Activated naive CD4-positive, alpha-beta T cell (primary cell): ENCODE measurements around the gene RMI1.

ENCODE experiments used
- DNase-seq, 4 experiments: peaks; one replicate each; lab custom pipeline; 2025; lab: John Stamatoyannopoulos, UW

RMI1 gene

GRCh38 chr9:83969602-83970001 is 11.0 kb upstream of the RMI1 start:
- no peak for DNase-seq

GRCh38 chr9:83971485-83971884 is 9.1 kb upstream of the RMI1 start:
- DNase-seq: no peak

- DNase-seq: no peak
Measured at GRCh38 chr9:83972286-83972685, 8.3 kb upstream of the RMI1 start.

GRCh38 chr9:83975300-83975699 is 5.3 kb upstream of the RMI1 start:
- DNase-seq: no peak

DNA sequence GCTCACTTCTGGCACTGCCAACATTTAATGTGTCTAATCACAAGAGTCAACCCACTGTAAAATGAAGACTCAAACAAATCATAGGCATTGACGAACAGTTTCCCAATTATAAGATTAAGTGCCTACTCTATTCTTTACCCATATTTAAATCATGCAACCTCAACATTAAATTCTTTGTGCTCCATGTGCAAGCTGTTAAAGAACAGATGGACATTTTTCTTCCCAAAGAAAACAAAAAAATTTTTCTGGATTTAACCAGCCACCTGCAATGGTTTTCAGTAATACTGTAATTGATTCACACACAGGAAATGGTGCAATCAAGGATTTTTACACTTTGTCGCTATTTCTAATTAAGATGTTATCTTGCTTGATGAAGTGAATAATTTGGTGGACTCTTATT is 4.2 kb upstream of the RMI1 start:
- no peak for DNase-seq

GRCh38 chr9:83977196-83977595 is 3.4 kb upstream of the RMI1 start:
- DNase-seq: no peak

DNA sequence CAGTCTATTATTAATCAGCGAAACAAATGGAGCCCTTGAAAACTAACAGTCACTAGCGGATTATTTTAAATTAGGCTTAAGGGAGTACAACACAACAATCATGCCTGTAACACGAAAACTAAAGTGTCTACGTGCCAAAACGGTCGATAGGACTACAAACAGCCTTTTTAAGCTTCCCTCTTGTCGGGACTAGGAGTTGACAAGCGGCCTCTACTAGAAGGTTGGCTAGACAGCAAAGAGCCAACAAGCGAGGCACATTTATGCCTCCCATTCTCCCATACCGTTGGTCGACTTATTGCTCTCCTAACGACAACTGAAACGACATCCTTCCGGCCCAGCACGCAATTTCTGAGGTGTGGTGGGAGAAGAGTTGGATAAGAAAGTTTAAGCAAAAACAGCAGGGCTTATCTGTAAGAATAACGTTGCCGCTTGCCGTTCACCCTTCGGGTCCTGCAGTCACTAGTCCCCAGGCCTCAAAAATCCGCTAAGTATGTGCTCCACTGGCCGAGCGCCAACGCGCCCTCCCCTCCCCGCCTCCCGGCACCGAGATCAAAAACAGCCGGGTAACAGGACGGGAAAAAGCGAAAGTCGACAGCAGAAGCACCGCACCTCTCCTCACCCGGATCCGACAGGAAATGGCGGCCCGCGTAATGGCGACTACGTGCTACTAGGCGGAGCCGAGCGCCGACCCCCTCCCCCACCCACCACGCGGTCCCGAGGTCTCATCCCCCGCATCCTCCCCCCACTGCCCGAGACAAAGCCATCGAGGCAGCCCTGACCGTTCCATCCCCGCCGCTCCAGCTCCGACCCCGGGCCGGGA is 1.4 kb upstream of the RMI1 start:
- DNase-seq: peak; percentile 72 to 85 (median 80)

GRCh38 chr9:83979812-83980394 is 702 bp upstream of the RMI1 start, which contains the start of gene HNRNPK:
TSS of gene HNRNPK (minus strand) at chr9:83980215. CDS start at chr9:83978252, 1,963 bp downstream.
- DNase-seq: peak; percentile 99 to 100 (median 100)

DNA sequence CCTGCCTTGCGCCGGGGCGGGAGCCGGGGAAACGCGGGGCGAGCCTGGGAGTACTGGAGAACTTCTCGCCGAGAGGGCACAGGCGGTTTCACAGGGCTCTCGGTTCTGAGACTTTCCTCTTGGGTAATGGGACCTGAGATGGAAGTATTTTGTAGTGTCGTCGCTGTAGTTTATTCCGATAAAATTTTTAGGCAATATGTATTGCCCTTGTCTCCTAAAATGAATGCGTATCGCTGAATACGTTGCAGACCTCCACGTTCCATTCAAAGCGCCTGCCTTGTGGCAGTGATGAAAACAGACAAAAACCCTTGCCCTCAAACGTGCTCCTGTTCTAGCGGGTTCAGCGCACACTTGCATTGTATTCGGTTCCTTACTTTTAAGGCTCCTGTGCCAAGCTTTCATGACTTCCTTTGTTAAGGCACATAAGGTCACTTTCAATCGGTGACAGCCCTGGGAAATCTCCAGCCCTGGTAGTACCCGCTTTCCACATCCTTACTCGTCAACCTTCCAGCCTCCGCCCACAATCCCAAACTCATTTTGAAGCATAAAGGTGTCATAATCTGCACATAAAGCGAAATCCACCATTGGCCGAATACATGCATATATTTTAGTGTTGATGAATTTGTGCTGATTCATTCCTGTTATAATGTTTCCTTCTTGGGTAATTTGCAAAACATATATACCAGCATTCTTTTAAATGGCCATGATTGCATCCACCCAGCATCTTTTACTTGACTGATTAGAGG is 694 bp downstream of the RMI1 start:
- DNase-seq: no peak

GRCh38 chr9:83986195-83986594 is 5.6 kb downstream of the RMI1 start:
- DNase-seq: no peak

DNA sequence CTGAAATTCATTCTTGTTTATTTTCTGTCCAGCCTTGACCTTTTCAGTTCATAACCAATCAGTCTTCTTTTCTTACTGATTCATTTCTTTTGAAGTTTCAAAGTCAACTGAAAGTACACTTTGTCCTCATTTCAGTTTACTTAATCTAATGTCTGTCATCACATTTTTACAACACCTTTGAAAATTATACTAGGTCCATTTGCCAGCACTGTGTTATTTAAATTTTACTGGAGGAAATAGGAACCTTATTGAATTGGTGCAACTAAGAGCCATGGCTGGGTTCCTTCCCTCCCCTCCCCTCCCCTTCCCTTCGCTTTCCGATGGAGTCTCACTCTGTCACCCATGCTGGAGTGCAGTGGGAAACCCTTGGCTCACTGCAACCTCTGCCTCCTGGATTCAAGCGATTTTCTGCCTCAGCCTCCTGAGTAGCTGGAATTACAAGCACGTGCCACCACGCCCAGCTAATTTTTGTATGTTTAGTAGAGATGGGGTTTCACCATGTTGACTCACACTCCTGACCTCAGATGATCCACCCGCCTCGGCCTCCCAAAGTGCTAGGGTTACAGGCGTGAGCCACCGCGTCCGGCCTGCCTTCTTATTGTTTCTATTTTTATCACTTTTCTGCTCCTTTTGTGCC is 6.3 kb downstream of the RMI1 start:
- DNase-seq: no peak

- DNase-seq: no peak
Measured at GRCh38 chr9:83987402-83987791, 6.8 kb downstream of the RMI1 start.

GRCh38 chr9:83988411-83988810 is 7.8 kb downstream of the RMI1 start:
- DNase-seq: no peak

DNA sequence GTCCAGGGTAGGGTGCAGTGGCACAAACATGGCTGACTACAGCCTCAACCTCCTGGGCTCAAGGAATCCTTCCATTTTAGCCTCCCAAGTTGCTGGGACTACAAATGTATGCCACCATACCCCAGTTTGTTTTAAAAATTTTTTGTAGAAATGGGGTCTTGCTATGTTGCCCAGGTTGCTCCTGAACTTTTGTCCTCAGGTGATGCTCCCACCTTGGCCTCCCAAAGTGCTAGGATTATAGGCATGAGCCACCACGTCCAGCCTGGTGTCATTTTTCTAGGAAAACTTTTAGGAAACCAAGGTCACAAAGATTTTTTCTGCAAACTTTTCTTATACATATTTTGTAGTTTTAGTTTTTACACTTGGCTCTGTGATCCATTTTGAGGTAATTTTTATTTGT is 10.8 kb downstream of the RMI1 start:
- no peak for DNase-seq

GRCh38 chr9:83992407-83992806 is 11.8 kb downstream of the RMI1 start:
- DNase-seq: no peak

DNA sequence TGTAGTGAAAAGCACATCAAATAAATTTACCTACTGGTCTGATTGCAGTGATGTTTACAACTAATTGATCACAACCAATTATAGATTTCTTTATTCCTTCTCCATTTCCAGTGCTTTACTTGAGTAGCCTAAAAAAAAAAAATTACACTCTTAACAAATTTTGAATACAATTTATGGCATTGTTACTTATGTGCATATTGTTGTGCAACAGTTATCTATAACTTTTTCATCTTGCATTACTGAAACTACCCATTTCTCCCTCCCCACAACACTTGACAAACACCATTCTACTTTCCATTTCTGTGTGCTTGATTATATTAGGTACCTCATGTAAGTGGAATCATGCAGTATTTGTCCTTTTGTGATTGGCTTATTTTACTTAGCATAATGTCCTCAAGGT is 12.3 kb downstream of the RMI1 start:
- no peak for DNase-seq

GRCh38 chr9:83996126-83996525 is 15.5 kb downstream of the RMI1 start:
- no peak for DNase-seq

- no peak for DNase-seq
Measured at GRCh38 chr9:83999141-83999918, 18.7 kb downstream of the RMI1 start.

- DNase-seq: no peak
Measured at GRCh38 chr9:84000186-84000585, 19.6 kb downstream of the RMI1 start.

DNA sequence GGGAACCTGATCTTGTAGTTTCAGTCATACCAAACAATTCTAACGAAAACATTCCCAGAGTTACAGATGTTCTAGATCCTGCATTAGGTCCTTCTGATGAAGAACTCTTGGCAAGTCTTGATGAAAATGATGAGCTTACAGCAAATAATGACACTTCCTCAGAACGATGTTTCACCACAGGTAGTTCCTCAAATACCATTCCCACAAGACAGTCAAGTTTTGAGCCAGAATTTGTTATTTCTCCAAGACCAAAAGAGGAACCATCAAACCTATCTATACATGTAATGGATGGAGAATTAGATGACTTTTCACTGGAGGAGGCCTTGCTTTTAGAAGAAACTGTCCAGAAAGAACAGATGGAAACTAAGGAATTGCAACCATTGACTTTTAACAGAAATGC is 21.0 kb downstream of the RMI1 start:
- no peak for DNase-seq

- DNase-seq: no peak
Measured at GRCh38 chr9:84002344-84002743, 21.7 kb downstream of the RMI1 start.

DNA sequence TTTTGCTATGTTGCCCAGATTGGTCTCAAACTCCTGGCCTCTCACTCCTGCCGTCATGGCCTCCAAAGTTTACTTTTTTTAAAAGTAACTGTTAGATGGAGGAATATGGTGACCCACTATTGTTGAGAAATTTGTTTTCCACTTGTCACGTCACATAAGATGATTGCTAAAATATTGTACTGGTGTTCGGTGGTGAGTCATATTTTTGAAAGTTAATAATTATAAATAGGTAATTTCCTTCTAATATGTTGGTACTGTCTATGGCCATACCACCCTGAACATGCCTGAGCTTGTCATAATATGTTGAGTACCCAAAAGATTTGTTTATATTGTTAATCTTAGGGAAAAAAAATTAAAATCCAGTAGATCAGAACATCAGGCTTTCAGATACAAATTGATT is 22.6 kb downstream of the RMI1 start:
- no peak for DNase-seq
